ENCODE results near the gene UBE2C. TPM values are rescaled to one million over a fixed set of nuclear protein-coding genes. Genes with fewer than 3 reads are reported as not detected.
"Not testable (repeated sequence)": the region's sequence is repeated elsewhere in the genome, so short reads cannot be mapped to it uniquely, and the experiment has no call there.

Gene UBE2C
- total RNA-seq, 1 donor from 2014 or later, result 33.0 TPM

- no peak for DNase-seq
- no peaks in the 10 kb centered on the region for H3K36me3 Mint-ChIP-seq (ENCODE audit: unreplicated experiment)
- H3K4me1 Mint-ChIP-seq (ENCODE audit: low read depth, unreplicated experiment), result no peaks in the 10 kb centered on the region
- H3K4me3 Mint-ChIP-seq (ENCODE audit: unreplicated experiment), result no peak overlapping the region
- H3K9me3 Mint-ChIP-seq (ENCODE audit: unreplicated experiment), result no peaks in the 10 kb centered on the region
- no peak for TF ChIP-seq CTCF (IDR thresholded peaks at IDR 0.05; ENCODE audit: partially characterized antibody, unreplicated experiment)
- no peak overlapping the region for H3K27ac Mint-ChIP-seq (ENCODE audit: unreplicated experiment)
- H3K27me3 Mint-ChIP-seq (ENCODE audit: unreplicated experiment), result peaks cover 2% of the 10 kb centered on the region
Observed at GRCh38 chr20:45783656-45784294, 28.7 kb upstream of the UBE2C start.

DNA sequence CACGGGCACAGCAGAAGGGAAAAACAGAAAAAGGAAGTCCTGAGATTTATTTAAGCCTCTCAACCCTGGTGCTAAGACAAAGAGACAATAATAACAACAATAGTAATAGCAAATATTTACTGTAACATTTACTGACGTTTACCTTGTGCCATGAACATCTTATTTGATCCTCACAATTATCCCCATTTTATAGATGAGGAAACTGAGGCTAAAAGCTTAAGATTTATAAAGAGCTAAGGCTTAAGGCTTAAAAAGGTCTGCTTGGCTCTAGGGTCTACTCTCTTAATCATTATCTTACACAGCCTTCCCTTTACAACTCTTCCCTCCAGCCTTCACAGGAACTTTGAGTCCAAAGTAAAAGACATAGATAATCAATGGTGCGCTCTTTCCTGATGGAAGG is 24.1 kb upstream of the UBE2C start:
- Mint-ChIP-seq H3K9me3 (ENCODE audit: unreplicated experiment) (no peaks in the 10 kb centered on the region), H3K27me3 (ENCODE audit: unreplicated experiment) (peaks cover 4% of the 10 kb centered on the region), H3K4me1 (ENCODE audit: low read depth, unreplicated experiment) (peaks cover 7% of the 10 kb centered on the region), H3K27ac (ENCODE audit: unreplicated experiment) (no peak overlapping the region), H3K36me3 (ENCODE audit: unreplicated experiment) (no peaks in the 10 kb centered on the region), H3K4me3 (ENCODE audit: unreplicated experiment) (no peak overlapping the region)
- TF ChIP-seq CTCF (IDR thresholded peaks at IDR 0.05; ENCODE audit: partially characterized antibody, unreplicated experiment), result no peak
- no peak for DNase-seq

- peaks cover 4% of the 10 kb centered on the region for H3K27me3 Mint-ChIP-seq (ENCODE audit: unreplicated experiment)
- no peak for TF ChIP-seq CTCF (IDR thresholded peaks at IDR 0.05; ENCODE audit: partially characterized antibody, unreplicated experiment)
- H3K4me1 Mint-ChIP-seq (ENCODE audit: low read depth, unreplicated experiment), result peaks cover 7% of the 10 kb centered on the region
- no peaks in the 10 kb centered on the region for H3K9me3 Mint-ChIP-seq (ENCODE audit: unreplicated experiment)
- peak overlapping the region; percentile 92 for H3K4me3 Mint-ChIP-seq (ENCODE audit: unreplicated experiment)
- H3K36me3 Mint-ChIP-seq (ENCODE audit: unreplicated experiment), result no peaks in the 10 kb centered on the region
- peak overlapping the region; percentile 59 for H3K27ac Mint-ChIP-seq (ENCODE audit: unreplicated experiment)
- no peak for DNase-seq
Observed at GRCh38 chr20:45792317-45793118, 19.9 kb upstream of the UBE2C start.

GRCh38 chr20:45796337-45797065 is 15.9 kb upstream of the UBE2C start:
- Mint-ChIP-seq H3K27me3 (ENCODE audit: unreplicated experiment) (peaks cover 2% of the 10 kb centered on the region), H3K36me3 (ENCODE audit: unreplicated experiment) (no peaks in the 10 kb centered on the region), H3K27ac (ENCODE audit: unreplicated experiment) (no peak overlapping the region), H3K9me3 (ENCODE audit: unreplicated experiment) (no peaks in the 10 kb centered on the region), H3K4me3 (ENCODE audit: unreplicated experiment) (no peak overlapping the region), H3K4me1 (ENCODE audit: low read depth, unreplicated experiment) (peaks cover 7% of the 10 kb centered on the region)
- TF ChIP-seq CTCF (IDR thresholded peaks at IDR 0.05; ENCODE audit: partially characterized antibody, unreplicated experiment), result no peak
- no peak for DNase-seq

GRCh38 chr20:45797510-45797909 is 14.9 kb upstream of the UBE2C start:
- not testable (repeated sequence) for DNase-seq; H3K4me3 Mint-ChIP-seq (ENCODE audit: unreplicated experiment); H3K9me3 Mint-ChIP-seq (ENCODE audit: unreplicated experiment); H3K27me3 Mint-ChIP-seq (ENCODE audit: unreplicated experiment); H3K27ac Mint-ChIP-seq (ENCODE audit: unreplicated experiment); H3K36me3 Mint-ChIP-seq (ENCODE audit: unreplicated experiment); H3K4me1 Mint-ChIP-seq (ENCODE audit: low read depth, unreplicated experiment)

DNA sequence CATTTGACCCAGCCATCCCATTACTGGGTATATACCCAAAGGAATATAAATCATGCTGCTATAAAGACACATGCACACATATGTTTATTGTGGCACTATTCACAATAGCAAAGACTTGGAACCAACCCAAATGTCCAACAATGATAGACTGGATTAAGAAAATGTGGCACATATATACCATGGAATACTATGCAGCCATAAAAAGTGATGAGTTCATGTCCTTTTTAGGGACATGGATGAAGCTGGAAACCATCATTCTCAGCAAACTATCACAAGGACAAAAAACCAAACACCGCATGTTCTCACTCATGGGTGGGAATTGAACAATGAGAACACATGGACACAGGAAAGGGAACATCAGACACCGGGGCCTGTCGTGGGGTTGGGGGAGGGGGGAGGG is 14.5 kb upstream of the UBE2C start:
- not testable (repeated sequence) for H3K4me1 Mint-ChIP-seq (ENCODE audit: low read depth, unreplicated experiment); H3K27me3 Mint-ChIP-seq (ENCODE audit: unreplicated experiment); H3K36me3 Mint-ChIP-seq (ENCODE audit: unreplicated experiment); H3K27ac Mint-ChIP-seq (ENCODE audit: unreplicated experiment); H3K9me3 Mint-ChIP-seq (ENCODE audit: unreplicated experiment); H3K4me3 Mint-ChIP-seq (ENCODE audit: unreplicated experiment); DNase-seq
